ENCODE data around the gene LRTM2. TPM values are rescaled to one million over a fixed set of nuclear protein-coding genes. Genes with fewer than 3 reads are reported as not detected.

LRTM2 gene
- total RNA-seq, 2 experiments from 2014 or later, result 0.11 TPM; not detected in 1

- no peak for TF ChIP-seq CTCF (IDR thresholded peaks at IDR 0.05)
- Histone ChIP-seq H3K27me3 (ENCODE audit: control insufficient read depth in 1 of 2, insufficient read depth in 2 of 2, low read length in 2 of 2) (peaks cover 0 to 19% of the 10 kb centered on the region in 2 experiments), H3K4me1 (ENCODE audit: insufficient read depth, low read length) (no peaks in the 10 kb centered on the region), H3K9me3 (ENCODE audit: control insufficient read depth in 1 of 2, insufficient read depth in 1 of 2, low read length in 2 of 2) (peaks cover 0 to 8% of the 10 kb centered on the region in 2 experiments), H3K4me3 (ENCODE audit: low read length) (no peak overlapping the region), H3K27ac (ENCODE audit: low read depth in 1 of 2, low read length in 2 of 2) (no peak overlapping the region), H3K36me3 (ENCODE audit: insufficient read depth, low read length) (no peaks in the 10 kb centered on the region)
- H3K4me1 Mint-ChIP-seq (ENCODE audit: low read depth), result no peaks in the 10 kb centered on the region
- ChIA-PET POLR2A (no interaction called here), CTCF (no interaction called here)
- intact Hi-C loops (cut with DNase I, micrococcal nuclease), result no loop called here
- ATAC-seq (ENCODE audit: poor library complexity) (no peak), DNase-seq (no peak)
- H3K4me3 Mint-ChIP-seq, result no peak overlapping the region
- H3K9me3 Mint-ChIP-seq, result peaks cover 8% of the 10 kb centered on the region
- H3K27ac Mint-ChIP-seq, result no peak overlapping the region
- H3K27me3 Mint-ChIP-seq, result peaks cover 57% of the 10 kb centered on the region
- H3K36me3 Mint-ChIP-seq (ENCODE audit: low read depth), result no peaks in the 10 kb centered on the region
These were observed 45.0 kb downstream of the LRTM2 start for GRCh38 chr12:1865284-1865866.

DNA sequence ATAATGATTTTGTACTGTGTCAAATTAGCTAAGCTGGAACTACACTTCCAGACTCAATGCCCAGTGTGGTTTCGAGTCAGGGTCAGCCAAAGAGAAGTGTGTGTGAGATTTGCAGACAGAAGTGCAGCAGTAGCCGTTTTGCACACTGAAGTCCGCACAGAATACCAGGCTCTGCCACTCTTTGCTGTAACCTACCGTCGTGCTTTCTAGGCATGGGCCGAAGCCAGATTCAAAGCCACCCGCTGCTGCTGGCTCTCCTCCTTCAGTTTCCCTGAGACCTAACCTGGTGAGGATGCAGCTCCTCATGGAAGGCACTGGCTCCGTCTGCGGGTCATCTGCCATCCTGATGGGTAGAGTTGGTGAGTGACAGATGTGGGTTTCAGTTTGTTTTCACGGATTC, 48.8 kb downstream of the LRTM2 start:
- ATAC-seq (ENCODE audit: poor library complexity) (no peak), DNase-seq (no peak)
- peaks cover 0 to 19% of the 10 kb centered on the region in 2 experiments for H3K27me3 ChIP-seq (ENCODE audit: control insufficient read depth in 1 of 2, insufficient read depth in 2 of 2, low read length in 2 of 2)
- peaks cover 38% of the 10 kb centered on the region for H3K27me3 Mint-ChIP-seq
- TF ChIP-seq CTCF (IDR thresholded peaks at IDR 0.05), result no peak
- ChIA-PET POLR2A (no interaction called here), CTCF (no interaction called here)
- no peak overlapping the region for H3K4me3 Mint-ChIP-seq
- no peaks in the 10 kb centered on the region for H3K4me1 Mint-ChIP-seq (ENCODE audit: low read depth)
- no peaks in the 10 kb centered on the region for H3K4me1 ChIP-seq (ENCODE audit: insufficient read depth, low read length)
- H3K27ac ChIP-seq (ENCODE audit: low read depth in 1 of 2, low read length in 2 of 2), result no peak overlapping the region
- no peak overlapping the region for H3K4me3 ChIP-seq (ENCODE audit: low read length)
- H3K9me3 ChIP-seq (ENCODE audit: control insufficient read depth in 1 of 2, insufficient read depth in 1 of 2, low read length in 2 of 2), result peaks cover 0 to 12% of the 10 kb centered on the region in 2 experiments
- peaks cover 8% of the 10 kb centered on the region for H3K9me3 Mint-ChIP-seq
- intact Hi-C loops (cut with DNase I, micrococcal nuclease), result no loop called here
- H3K27ac Mint-ChIP-seq, result no peak overlapping the region
- no peaks in the 10 kb centered on the region for H3K36me3 Mint-ChIP-seq (ENCODE audit: low read depth)
- H3K36me3 ChIP-seq (ENCODE audit: insufficient read depth, low read length), result no peaks in the 10 kb centered on the region

DNA sequence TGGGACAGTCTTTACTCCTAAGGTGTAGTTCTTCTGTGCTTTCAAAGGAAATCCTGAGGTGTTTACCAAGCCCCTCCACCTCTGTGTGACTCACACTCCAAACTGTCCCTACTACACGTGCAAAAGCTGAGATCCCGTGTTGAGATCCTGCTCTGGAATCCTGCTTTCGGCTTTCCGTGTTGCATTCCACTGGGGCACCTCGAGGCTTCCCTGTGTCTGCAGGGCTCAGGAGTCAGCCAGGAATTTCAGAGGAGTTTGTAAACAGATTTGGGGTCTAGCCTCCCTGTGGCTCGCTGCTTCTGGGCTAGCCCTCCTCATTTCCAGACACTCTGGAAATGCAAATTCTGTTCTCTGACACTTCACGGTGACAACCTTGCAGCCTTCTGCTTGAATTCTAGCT, 49.7 kb downstream of the LRTM2 start:
- no peaks in the 10 kb centered on the region for H3K36me3 Mint-ChIP-seq (ENCODE audit: low read depth)
- peaks cover 8% of the 10 kb centered on the region for H3K9me3 Mint-ChIP-seq
- H3K27ac Mint-ChIP-seq, result no peak overlapping the region
- no peak for TF ChIP-seq CTCF (IDR thresholded peaks at IDR 0.05)
- H3K9me3 ChIP-seq (ENCODE audit: control insufficient read depth in 1 of 2, insufficient read depth in 1 of 2, low read length in 2 of 2), result peaks cover 0 to 4% of the 10 kb centered on the region in 2 experiments
- DNase-seq (no peak), ATAC-seq (ENCODE audit: poor library complexity) (no peak)
- intact Hi-C loops (cut with DNase I, micrococcal nuclease), result no loop called here
- no peak overlapping the region for H3K27ac ChIP-seq (ENCODE audit: low read depth in 1 of 2, low read length in 2 of 2)
- POLR2A ChIA-PET, result no interaction called here
- CTCF ChIA-PET, result no interaction called here
- H3K4me1 ChIP-seq (ENCODE audit: insufficient read depth, low read length), result no peaks in the 10 kb centered on the region
- no peak overlapping the region for H3K4me3 ChIP-seq (ENCODE audit: low read length)
- H3K4me3 Mint-ChIP-seq, result no peak overlapping the region
- no peaks in the 10 kb centered on the region for H3K36me3 ChIP-seq (ENCODE audit: insufficient read depth, low read length)
- peaks cover 0 to 13% of the 10 kb centered on the region in 2 experiments for H3K27me3 ChIP-seq (ENCODE audit: control insufficient read depth in 1 of 2, insufficient read depth in 2 of 2, low read length in 2 of 2)
- peaks cover 34% of the 10 kb centered on the region for H3K27me3 Mint-ChIP-seq
- no peaks in the 10 kb centered on the region for H3K4me1 Mint-ChIP-seq (ENCODE audit: low read depth)
